NCI-H748 treated with DMSO at 0.1 percent for 48 hours (cell line): ENCODE measurements around the gene IL31.
"Not testable (repeated sequence)": the region's sequence is repeated elsewhere in the genome, so short reads cannot be mapped to it uniquely, and the experiment has no call there.

Experiments used
- DNase-seq: peaks from one replicate; lab custom pipeline; 2025; lab: John Stamatoyannopoulos, UW

The IL31 gene

GRCh38 chr12:122174155-122174845 lies at the start of gene IL31:
IL31 (minus strand) TSS chr12:122174221; CDS start chr12:122174172, 49 bp downstream.
- DNase-seq = no peak

- no peak for DNase-seq
Measured at GRCh38 chr12:122216445-122216844, 42.4 kb upstream of the IL31 start.

DNA sequence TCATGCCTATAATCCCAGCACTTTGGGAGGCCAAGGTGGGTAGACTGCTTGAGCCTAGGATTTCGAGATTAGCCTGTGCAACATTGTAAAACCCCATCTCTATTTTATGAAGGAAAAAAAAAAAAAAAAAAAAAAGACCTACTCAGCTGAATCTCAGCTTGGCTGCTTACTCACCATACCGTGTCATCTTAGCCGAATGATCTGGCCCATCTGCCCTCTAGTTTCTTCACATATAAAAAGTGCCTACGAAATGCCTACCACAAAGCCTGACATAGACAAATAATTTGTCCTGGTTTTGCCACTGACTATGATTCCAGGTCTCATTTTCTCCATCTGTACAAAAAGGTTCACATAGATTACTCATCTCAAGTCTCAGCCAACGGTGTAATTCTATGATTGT lies 41.8 kb upstream of the IL31 start:
- no peak for DNase-seq

DNA sequence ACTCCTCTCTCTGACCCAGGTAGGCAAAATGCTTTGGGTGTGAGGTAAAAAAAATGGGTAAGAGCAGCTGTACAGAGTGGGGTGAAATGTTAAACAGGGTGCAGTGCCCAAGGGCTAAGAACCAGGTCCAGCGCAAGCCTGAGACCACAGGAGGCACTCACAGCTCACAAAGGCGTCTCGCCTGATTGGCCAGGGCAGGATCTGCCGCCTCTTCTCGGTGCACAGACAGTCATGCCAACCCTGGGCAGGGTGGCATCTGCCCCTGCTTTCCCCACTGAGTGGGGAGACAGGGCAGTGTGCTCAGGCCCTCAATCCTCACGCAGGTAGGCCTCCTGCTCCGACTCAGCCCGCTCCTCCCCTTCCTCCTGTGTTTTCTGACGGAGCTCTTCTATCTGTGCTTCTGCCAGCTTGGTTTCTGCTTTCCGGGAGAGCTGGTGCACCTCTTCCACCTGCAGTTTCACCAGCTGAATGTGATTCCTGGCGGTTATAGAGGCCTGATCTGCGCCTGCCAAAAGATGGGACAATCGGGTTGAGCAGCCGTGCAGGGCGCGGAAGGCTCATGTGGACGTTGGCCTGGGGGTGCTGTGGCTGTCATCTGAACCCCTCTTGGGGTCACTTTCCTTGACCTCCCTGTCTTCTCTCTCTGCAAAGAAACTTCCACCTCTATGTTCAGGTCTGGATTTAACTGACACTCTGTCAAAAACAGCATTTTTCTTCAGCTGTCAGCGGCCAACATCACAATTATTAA lies 34.2 kb upstream of the IL31 start:
- DNase-seq = no peak

- no peak for DNase-seq
Measured at GRCh38 chr12:122207391-122207790, 33.4 kb upstream of the IL31 start.

- DNase-seq = no peak
Measured at GRCh38 chr12:122206976-122207375, 33.0 kb upstream of the IL31 start.

- DNase-seq = no peak
Measured at GRCh38 chr12:122206111-122206881, 32.3 kb upstream of the IL31 start.

DNA sequence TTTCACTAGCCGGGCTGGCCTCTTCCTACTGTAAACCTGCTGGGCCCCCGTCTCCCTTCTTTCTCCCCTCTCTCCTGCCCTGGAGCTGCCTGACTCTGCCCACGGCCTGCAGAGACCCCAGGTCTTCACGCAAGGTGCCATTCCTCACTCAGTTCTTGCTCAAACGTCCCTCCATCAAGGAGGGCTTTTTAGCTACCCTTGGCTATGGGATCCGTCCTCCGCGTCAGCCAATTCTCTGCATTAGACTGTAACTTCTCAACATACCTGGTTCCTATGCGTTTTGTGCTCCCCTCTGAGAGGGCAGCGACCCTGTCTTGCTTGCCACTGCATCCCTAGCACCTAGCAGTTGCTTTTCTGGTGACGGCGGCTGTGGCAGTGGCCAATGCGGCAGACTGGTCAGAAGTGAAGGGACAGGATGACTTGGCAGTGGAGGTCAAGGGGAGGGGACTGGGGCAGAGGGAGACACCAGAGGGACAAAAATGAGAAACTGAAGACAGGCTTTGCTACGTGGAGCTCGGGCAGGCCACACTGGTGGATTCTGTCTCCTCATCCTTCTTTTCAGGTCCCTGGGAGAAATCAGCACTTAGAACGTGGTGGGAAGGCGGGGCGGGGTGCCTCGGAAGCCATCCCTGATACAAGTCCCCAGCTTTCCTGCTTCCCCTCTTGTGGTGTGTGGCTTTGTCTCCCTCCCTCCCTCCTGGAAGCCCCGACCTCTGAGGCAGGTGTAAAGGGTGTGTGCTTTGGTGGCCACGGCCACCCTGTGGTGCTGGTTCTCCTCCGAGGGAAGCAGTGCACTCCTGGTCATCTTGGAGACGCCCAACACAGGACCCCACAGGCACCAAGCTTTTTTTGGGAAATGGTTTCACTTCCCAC lies 31.3 kb upstream of the IL31 start:
- DNase-seq = no peak

DNA sequence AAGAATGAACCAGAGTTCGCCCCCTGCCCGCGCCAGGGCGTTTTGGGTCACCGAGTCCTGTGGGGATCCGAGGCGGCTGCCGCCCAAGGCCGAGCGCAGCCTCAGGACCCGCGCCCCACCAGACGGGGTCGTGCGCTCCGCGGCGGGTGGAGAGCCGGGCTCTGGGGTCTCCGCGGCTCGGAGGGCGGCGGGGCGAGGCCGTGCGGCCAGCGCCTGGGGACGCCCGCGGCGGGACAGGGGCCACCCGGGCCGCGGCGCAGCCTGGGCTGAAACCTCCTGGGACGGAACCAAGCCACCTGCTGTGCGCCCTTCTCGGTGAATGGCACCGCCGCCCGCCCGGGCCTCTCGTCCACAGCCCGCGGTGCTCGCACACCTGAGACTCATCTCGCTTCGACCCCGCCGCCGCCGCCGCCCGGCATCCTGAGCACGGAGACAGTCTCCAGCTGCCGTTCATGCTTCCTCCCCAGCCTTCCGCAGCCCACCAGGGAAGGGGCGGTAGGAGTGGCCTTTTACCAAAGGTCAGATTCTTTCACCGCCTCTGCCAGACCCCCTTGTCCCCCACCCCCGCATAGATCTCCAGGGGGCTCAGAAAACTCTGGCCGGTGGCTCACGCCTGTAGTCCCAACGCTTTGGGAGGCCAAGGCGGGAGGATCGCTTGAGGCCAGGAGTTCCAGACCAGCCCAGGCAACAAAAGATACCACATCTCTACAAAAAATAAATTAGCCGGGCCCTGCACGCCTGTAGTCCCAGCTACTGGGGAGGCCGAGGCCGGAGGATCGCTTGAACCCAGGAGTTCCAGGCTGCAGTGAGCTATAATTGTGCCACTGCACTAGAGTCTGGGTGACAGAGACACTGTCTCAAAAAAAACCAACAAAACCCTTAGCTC lies 30.4 kb upstream of the IL31 start:
- no peak for DNase-seq

- peak; percentile 57 for DNase-seq
Measured at GRCh38 chr12:122203301-122204166, 29.5 kb upstream of the IL31 start, which contains the start of gene B3GNT4. B3GNT4 (plus strand) TSS chr12:122203709; CDS start chr12:122204619, 910 bp downstream.

DNA sequence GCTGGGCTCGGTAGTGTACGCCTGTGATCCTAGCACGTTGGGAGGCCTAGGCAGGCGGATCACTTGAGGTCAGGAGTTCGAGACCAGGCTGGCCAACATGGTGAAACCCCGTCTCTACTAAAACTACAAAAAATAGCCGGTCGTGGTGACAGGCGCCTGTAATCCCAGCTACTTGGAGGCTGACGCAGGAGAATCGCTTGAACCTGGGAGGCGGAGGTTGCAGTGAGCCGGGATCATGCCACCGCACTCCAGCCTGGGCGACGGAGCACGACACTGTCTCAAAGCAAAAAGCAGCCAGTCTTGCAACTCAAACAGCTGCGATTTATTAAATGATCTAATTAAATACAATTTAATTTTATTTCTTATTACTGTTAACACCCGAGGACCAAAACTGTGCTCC lies 28.8 kb upstream of the IL31 start:
- DNase-seq = not testable (repeated sequence)

DNA sequence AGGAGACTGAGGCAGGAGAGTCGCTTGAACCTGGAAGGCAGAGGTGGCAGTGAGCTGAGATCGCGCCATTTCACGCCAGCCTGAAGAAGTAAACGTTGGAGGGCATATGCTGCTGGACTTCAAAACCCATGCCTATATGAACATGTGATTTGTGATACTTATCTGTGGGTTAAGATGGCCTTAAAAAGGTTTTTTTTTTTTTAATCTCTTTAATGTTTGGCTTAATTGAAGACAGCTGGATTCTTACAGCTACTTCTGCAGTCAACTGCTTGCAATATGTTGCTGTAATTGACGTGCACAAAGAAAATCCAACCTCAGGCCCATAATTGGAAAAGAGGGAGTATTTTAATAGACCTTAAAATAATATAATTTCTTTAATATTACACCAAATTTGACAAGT lies 28.0 kb upstream of the IL31 start:
- DNase-seq = no peak

DNA sequence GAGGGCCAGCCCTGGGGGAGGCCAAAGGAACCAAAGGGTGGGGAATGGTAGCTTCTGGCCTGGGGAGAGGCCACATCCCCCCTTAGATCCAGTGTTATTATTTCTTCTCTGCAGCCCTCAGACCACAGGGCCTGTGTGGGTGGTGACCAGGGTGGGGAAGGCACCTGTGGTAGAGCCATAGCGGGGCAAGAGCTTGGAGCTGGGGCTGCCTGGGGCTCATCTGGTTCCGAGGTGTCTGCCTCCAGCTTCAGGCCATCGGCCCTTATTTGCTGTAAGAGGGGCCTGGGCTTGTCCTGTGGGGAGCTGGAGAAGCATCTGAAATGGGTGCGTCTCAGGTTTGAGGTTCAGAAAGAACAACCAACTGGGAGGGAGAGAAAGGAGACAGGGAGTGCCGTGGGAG lies 27.4 kb upstream of the IL31 start:
- DNase-seq = no peak

- no peak for DNase-seq
Measured at GRCh38 chr12:122200541-122201175, 26.6 kb upstream of the IL31 start.

DNA sequence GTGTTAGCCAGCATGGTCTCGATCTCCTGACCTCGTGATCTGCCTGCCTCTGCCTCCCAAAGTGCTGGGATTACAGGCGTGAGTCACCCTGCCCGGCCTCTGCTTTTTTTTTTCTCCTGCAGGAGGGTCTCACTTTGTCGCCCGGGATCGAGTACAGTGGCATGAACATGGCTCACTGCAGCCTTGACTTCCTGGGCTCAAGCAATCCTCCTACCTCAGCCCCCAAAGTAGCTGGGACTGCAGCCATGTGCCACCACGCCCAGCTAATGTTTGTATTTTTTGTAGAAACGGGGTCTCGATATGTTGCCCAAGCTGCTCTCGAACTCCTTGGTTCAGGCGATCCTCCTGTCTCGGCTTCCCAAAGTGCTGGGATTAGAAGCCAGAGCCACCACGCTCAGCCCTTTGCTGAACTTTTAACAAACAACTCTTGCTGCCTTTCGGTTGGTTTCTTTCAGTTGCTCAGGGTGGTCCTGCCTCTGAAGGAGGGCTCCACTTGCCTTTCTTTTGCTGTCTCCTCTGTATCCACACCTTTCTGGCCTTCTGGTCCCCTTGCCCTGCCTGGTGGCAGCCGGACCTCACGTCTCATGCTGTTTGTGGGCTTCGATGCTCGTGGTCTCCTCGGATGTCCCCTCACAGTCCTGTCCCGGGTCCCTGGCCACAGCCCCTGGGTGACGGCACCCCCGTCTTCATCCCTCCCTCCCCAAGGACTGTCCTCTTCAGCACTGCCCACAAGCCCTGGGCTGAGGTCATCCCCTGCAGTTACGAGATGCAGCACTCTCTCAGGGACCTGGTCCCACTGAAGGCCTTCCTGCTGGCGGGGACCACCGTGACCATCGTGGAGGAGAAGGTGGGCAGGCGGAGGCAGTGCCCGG lies 25.7 kb upstream of the IL31 start:
- no peak for DNase-seq

DNA sequence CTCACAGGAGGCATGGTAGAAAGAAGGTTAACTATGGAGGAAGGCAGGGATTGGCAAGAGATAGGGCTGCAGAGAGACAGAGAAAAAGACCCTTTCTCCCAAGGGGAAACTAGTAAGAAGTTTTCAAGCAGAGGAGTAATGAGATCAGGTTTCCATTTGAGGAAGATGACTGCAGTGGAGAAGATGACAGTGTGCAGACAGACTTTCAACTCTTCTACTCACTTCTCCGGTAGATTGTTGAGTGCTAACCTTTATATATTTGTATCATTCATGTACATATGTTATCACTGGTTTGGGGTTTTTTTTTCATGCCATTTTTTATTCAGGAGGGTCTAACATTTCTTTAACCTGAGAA lies 23.6 kb upstream of the IL31 start:
- DNase-seq = no peak

GRCh38 chr12:122195405-122195804 lies 21.4 kb upstream of the IL31 start:
- no peak for DNase-seq

DNA sequence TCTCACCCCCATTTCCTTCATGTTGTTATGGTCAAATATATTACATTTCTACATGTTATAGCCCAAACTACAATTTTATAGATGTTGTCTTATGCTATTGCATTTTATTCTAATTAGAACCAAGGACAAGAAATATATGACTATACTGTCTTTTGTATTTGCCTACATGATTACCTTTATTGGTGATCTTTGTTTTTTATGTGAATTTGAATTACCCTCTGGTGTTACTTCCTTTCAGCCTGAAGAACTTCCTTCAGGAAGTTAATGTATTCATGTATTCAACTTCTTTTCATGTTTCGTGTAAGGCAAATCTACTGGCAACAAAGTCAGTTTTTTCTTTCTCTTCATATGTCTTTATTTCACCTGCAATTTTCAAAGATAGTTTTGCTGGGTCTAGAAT lies 20.8 kb upstream of the IL31 start:
- DNase-seq = no peak
